GM12878 (cell line): ENCODE results near the gene R3HDM1. TPM values are rescaled to one million over a fixed set of nuclear protein-coding genes. Genes with fewer than 3 reads are reported as not detected.

Experiments
- ATAC-seq: fragments of 200-7000 bp; cut with Tn5 transposase; 3 replicates; pipeline ENCODE4 v1.9.1; 2020; ENCODE audit warnings: mild to moderate bottlenecking, moderate library complexity
- BruUV-seq: library from RNA; stranded (reverse); fragments of 400-500 nt; replicated peaks from 2 replicates; lab custom pipeline; 2021; lab: Mats Ljungman, UMichigan
- CTCF ChIA-PET: fragments of 300-600 bp; sonication (Branson Sonifier 250); formaldehyde crosslinking; extraction: SDS; loops from one replicate; lab custom pipeline; 2021; ENCODE audit warnings: inconsistent platforms; lab: Yijun Ruan, JAX
- POLR2A ChIA-PET: fragments of 350-600 bp; formaldehyde crosslinking; extraction: SDS; loops from one replicate; lab custom pipeline; 2021; ENCODE audit warnings: inconsistent platforms; lab: Charles Lee
- RAD21 ChIA-PET: fragments of 300-600 bp; sonication (Branson Sonifier 250); formaldehyde crosslinking; loops from one replicate; lab custom pipeline; 2023; ENCODE audit warnings: antibody characterized with exemption; ENCODE audit not compliant: unreplicated experiment; lab: Charles Lee
- SMC1A ChIA-PET: fragments of 300-600 bp; sonication (Branson Sonifier 250); formaldehyde crosslinking; loops from one replicate; lab custom pipeline; 2023; ENCODE audit not compliant: unreplicated experiment, uncharacterized antibody; lab: Charles Lee
- DNase-seq: peaks from one replicate; pipeline ENCODE4 v3.0.0-alpha.2; 2011; ENCODE audit warnings: low read depth, low spot score
- FAIRE-seq: peaks from 3 replicates; lab custom pipeline; 2011; peaks lifted over from hg19 to GRCh38; lab: Jason Lieb, UNC
- H2AFZ ChIP-seq: 2 replicates; pipeline ENCODE4 v1.6.0; 2011; ENCODE audit warnings: low read depth, low read length, control low read depth; ENCODE audit not compliant: control insufficient read depth
- H3K27ac ChIP-seq: 2 replicates; pipeline ENCODE4 v1.5.1; 2011; ENCODE audit warnings: control low read depth; ENCODE audit not compliant: control insufficient read depth, insufficient read depth
- H3K27me3 ChIP-seq, 2 experiments: replicated peaks in 1 of 2; 2 replicates each; pipeline versions ENCODE4 v1.6.0 to v1.6.1; 2011; ENCODE audit warnings: low read length in 1 of 2; ENCODE audit not compliant: control insufficient read depth in 2 of 2, insufficient read depth in 2 of 2
- H3K36me3 ChIP-seq, 2 experiments: 2 replicates each; pipeline ENCODE4 v1.5.1; 2011; ENCODE audit warnings: low read length in 1 of 2; ENCODE audit not compliant: control insufficient read depth in 2 of 2, insufficient read depth in 2 of 2
- H3K4me1 ChIP-seq: 2 replicates; pipeline ENCODE4 v1.6.1; 2011; ENCODE audit warnings: mild to moderate bottlenecking, low read length, moderate library complexity, mixed read lengths; ENCODE audit not compliant: control insufficient read depth, insufficient read depth
- H3K4me2 ChIP-seq: 2 replicates; pipeline ENCODE4 v1.6.0; 2011; ENCODE audit warnings: control low read depth; ENCODE audit not compliant: control insufficient read depth, insufficient read depth
- H3K4me3 ChIP-seq: fragments of 200-600 bp; sonication (generic); 2 replicates; pipeline ENCODE4 v1.5.1; 2016
- H3K79me2 ChIP-seq: 2 replicates; pipeline ENCODE4 v1.6.0; 2011; ENCODE audit warnings: low read length; ENCODE audit not compliant: control insufficient read depth, insufficient read depth
- H3K9ac ChIP-seq: 2 replicates; pipeline ENCODE4 v1.8.0; 2011; ENCODE audit warnings: low read length, control low read depth, mixed read lengths; ENCODE audit not compliant: control insufficient read depth, insufficient read depth
- H3K9me3 ChIP-seq: replicated peaks from 3 replicates; pipeline ENCODE4 v1.5.1; 2011; ENCODE audit warnings: mild to moderate bottlenecking, low read length; ENCODE audit not compliant: control insufficient read depth, insufficient read depth
- H4K20me1 ChIP-seq: 2 replicates; pipeline ENCODE4 v1.6.0; 2011; ENCODE audit not compliant: control insufficient read depth, insufficient read depth
- BACH1 ChIP-seq: fragments of 450-650 bp; IDR thresholded peaks from 2 replicates; pipeline ENCODE4 v1.6.1; 2017; ENCODE audit warnings: mild to moderate bottlenecking, borderline replicate concordance
- BCL11A ChIP-seq: IDR thresholded peaks from 2 replicates; pipeline ENCODE4 v1.6.1; 2011; ENCODE audit warnings: low read depth, low read length
- BRCA1 ChIP-seq: IDR thresholded peaks from 2 replicates; pipeline ENCODE4 v1.6.1; 2011; ENCODE audit warnings: low read depth, low read length, improper control_type of control experiment
- FOXM1 ChIP-seq: IDR thresholded peaks from 2 replicates; pipeline ENCODE4 v1.6.1; 2012; ENCODE audit warnings: low read depth, mild to moderate bottlenecking, inconsistent platforms, low read length, moderate library complexity
- HSF1 ChIP-seq: fragments of 150-350 bp; IDR thresholded peaks from 2 replicates; pipeline ENCODE4 v1.6.1; 2014; ENCODE audit warnings: mild to moderate bottlenecking, low read depth, low read length
- LARP7 ChIP-seq: fragments of 450-650 bp; IDR thresholded peaks from 2 replicates; pipeline ENCODE4 v1.6.1; 2017; ENCODE audit warnings: mild to moderate bottlenecking
- MYC ChIP-seq: IDR thresholded peaks from 2 replicates; pipeline ENCODE4 v1.6.1; 2011; ENCODE audit warnings: mild to moderate bottlenecking, low read length, moderate library complexity, inconsistent platforms; ENCODE audit not compliant: insufficient read depth, insufficient replicate concordance, insufficient read length, severe bottlenecking
- NBN ChIP-seq: fragments of 450-650 bp; IDR thresholded peaks from 2 replicates; pipeline ENCODE4 v1.6.1; 2016
- NFXL1 ChIP-seq: fragments of 450-650 bp; IDR thresholded peaks from 2 replicates; pipeline ENCODE4 v1.6.1; 2017; ENCODE audit warnings: antibody characterized with exemption, mild to moderate bottlenecking, borderline replicate concordance
- NFYA ChIP-seq: IDR thresholded peaks from 2 replicates; pipeline ENCODE4 v1.6.1; 2011; ENCODE audit warnings: low read depth, mild to moderate bottlenecking, low read length, improper control_type of control experiment, borderline replicate concordance
- NR2C2 ChIP-seq: IDR thresholded peaks from 2 replicates; pipeline ENCODE4 v1.6.1; 2011; ENCODE audit warnings: borderline replicate concordance, low read depth; ENCODE audit not compliant: control insufficient read depth, insufficient read length
- PAX8 ChIP-seq: fragments of 450-650 bp; IDR thresholded peaks from 2 replicates; pipeline ENCODE4 v1.6.1; 2017; ENCODE audit warnings: mild to moderate bottlenecking, moderate library complexity
- ZNF207 ChIP-seq: fragments of 450-650 bp; IDR thresholded peaks from 2 replicates; pipeline ENCODE4 v1.6.1; 2014; ENCODE audit warnings: antibody characterized with exemption, mild to moderate bottlenecking, borderline replicate concordance
- WGBS: methylation state at CpG from one replicate; pipeline ENCODE4 v1.1.6; 2016; ENCODE audit warnings: low lambda C conversion rate; ENCODE audit not compliant: insufficient replicate concordance, insufficient coverage; ENCODE audit errors: missing lambda C conversion rate; 5-methylcytosine and 5-hydroxymethylcytosine counted together
- in situ Hi-C: fragments of 300-500 bp; cut with MboI; formaldehyde crosslinking; loops from 9 replicates; pipeline ENCODE4 v1.14.3; 2018; ENCODE audit warnings: mixed read lengths
- intact Hi-C: fragments of 100-400 bp; cut with micrococcal nuclease; formaldehyde crosslinking; loops from one replicate; pipeline ENCODE4 v1.14.2; 2022; ENCODE audit not compliant: unreplicated experiment
- polyA plus RNA-seq, 11 experiments: library from polyadenylated mRNA; depleted of rRNA in 4 of 11; unstranded in 6 of 11; stranded (reverse) in 5 of 11; fragments of >200 nt; fragmentation: Nextera tagmentation in 4 of 11; fragmentation: Illumina TruSeq in 1 of 11; extraction: Ambion mirVana in 4 of 11; extraction: Trizol in 1 of 11; gene quantifications; 1 replicate in 1 of 11; 2 replicates in 10 of 11; pipeline versions ENCODE4 v1.2.1 to v1.2.3, GENCODE V29; 2011 to 2016; ENCODE audit warnings: inconsistent platforms in 2 of 11, missing spikeins in 2 of 11, low read depth in 1 of 11
- total RNA-seq, 4 experiments: library from RNA; depleted of rRNA in 3 of 4; stranded (reverse); fragments of >200 nt in 3 of 4; fragmentation: Illumina TruSeq in 1 of 4; extraction: Trizol in 1 of 4; gene quantifications; 2 replicates each; pipeline versions ENCODE4 v1.2.1 to v1.2.3, GENCODE V29; 2013 to 2021

R3HDM1 gene
- total and polyA plus RNA-seq, 10 of the 15 experiments (the other 5 are each of a cell fraction or from before 2014, with no cell fraction given), result 16.8 to 89.6 (median 47.7) TPM

GRCh38 chr2:135585586-135585985 is 54.3 kb downstream of the R3HDM1 start:
- ChIA-PET CTCF (interaction anchor here (0.7 to 1.8 kb wide), 11 partner anchors 9 to 596 kb away, joined by 3 to 6 read pairs (median 4); no protein-coding TSS in a partner anchor), RAD21 (interaction anchor here (0.9 to 2.4 kb wide), 3 partner anchors 19 to 112 kb away, joined by 3 to 9 read pairs (median 6); partner anchors contain the start of genes R3HDM1 and ZRANB3), SMC1A (interaction anchor here (0.7 to 3.4 kb wide), 14 partner anchors 9 to 214 kb away, joined by 3 to 11 read pairs (median 3); no protein-coding TSS in a partner anchor), POLR2A (interaction anchor here (0.5 kb wide), 1 partner anchor 200 kb away, joined by 4 read pairs; no protein-coding TSS in a partner anchor)
- Histone ChIP-seq H2AFZ (no peak overlapping the region), H3K4me2 (no peak overlapping the region), H3K79me2 (peaks cover 2% of the 10 kb centered on the region), H3K4me3 (no peak overlapping the region), H3K36me3 (no peaks in the 10 kb centered on the region), H3K27ac (no peak overlapping the region), H3K9ac (no peak overlapping the region), H3K9me3 (no peaks in the 10 kb centered on the region), H4K20me1 (no peaks in the 10 kb centered on the region), H3K27me3 (no peaks in the 10 kb centered on the region), H3K4me1 (no peaks in the 10 kb centered on the region)
- no peak for FAIRE-seq
- in situ Hi-C loops, result no loop called here
- intact Hi-C loops, result loop anchor here (10.0 kb wide), 1 partner anchor 111 kb away; no protein-coding TSS in a partner anchor
- DNase-seq, result no peak
- ATAC-seq, result no peak
- no peak for TF ChIP-seq BRCA1
- TF ChIP-seq BACH1, result no peak
- TF ChIP-seq NR2C2, result no peak
- TF ChIP-seq NBN, result no peak
- TF ChIP-seq NFYA, result no peak
- TF ChIP-seq LARP7, result no peak
- TF ChIP-seq BCL11A, result no peak
- TF ChIP-seq HSF1, result no peak
- TF ChIP-seq ZNF207, result no peak
- no peak for TF ChIP-seq MYC
- no peak for TF ChIP-seq PAX8
- no peak for TF ChIP-seq FOXM1
- no peak for TF ChIP-seq NFXL1
- 67% methylated on average over 2 of the region's 2 CpGs for WGBS
- no TSS peak for BruUV-seq
